GM12878 (cell line): ENCODE results near the gene CCDC169. TPM values are rescaled to one million over a fixed set of nuclear protein-coding genes. Genes with fewer than 3 reads are reported as not detected.

ENCODE experiments used
- ATAC-seq: fragments of 200-7000 bp; cut with Tn5 transposase; 3 replicates; pipeline ENCODE4 v1.9.1; 2020; ENCODE audit warnings: mild to moderate bottlenecking, moderate library complexity
- BruUV-seq: library from RNA; stranded (reverse); fragments of 400-500 nt; replicated peaks from 2 replicates; lab custom pipeline; 2021; lab: Mats Ljungman, UMichigan
- CTCF ChIA-PET: fragments of 300-600 bp; sonication (Branson Sonifier 250); formaldehyde crosslinking; extraction: SDS; loops from one replicate; lab custom pipeline; 2021; ENCODE audit warnings: inconsistent platforms; lab: Yijun Ruan, JAX
- POLR2A ChIA-PET: fragments of 350-600 bp; formaldehyde crosslinking; extraction: SDS; loops from one replicate; lab custom pipeline; 2021; ENCODE audit warnings: inconsistent platforms; lab: Charles Lee
- RAD21 ChIA-PET: fragments of 300-600 bp; sonication (Branson Sonifier 250); formaldehyde crosslinking; loops from one replicate; lab custom pipeline; 2023; ENCODE audit warnings: antibody characterized with exemption; ENCODE audit not compliant: unreplicated experiment; lab: Charles Lee
- SMC1A ChIA-PET: fragments of 300-600 bp; sonication (Branson Sonifier 250); formaldehyde crosslinking; loops from one replicate; lab custom pipeline; 2023; ENCODE audit not compliant: unreplicated experiment, uncharacterized antibody; lab: Charles Lee
- DNase-seq: peaks from one replicate; pipeline ENCODE4 v3.0.0-alpha.2; 2011; ENCODE audit warnings: low read depth, low spot score
- FAIRE-seq: peaks from 3 replicates; lab custom pipeline; 2011; peaks lifted over from hg19 to GRCh38; lab: Jason Lieb, UNC
- H2AFZ ChIP-seq: 2 replicates; pipeline ENCODE4 v1.6.0; 2011; ENCODE audit warnings: low read depth, low read length, control low read depth; ENCODE audit not compliant: control insufficient read depth
- H3K27ac ChIP-seq: 2 replicates; pipeline ENCODE4 v1.5.1; 2011; ENCODE audit warnings: control low read depth; ENCODE audit not compliant: control insufficient read depth, insufficient read depth
- H3K27me3 ChIP-seq, 2 experiments: replicated peaks in 1 of 2; 2 replicates each; pipeline versions ENCODE4 v1.6.0 to v1.6.1; 2011; ENCODE audit warnings: low read length in 1 of 2; ENCODE audit not compliant: control insufficient read depth in 2 of 2, insufficient read depth in 2 of 2
- H3K36me3 ChIP-seq, 2 experiments: 2 replicates each; pipeline ENCODE4 v1.5.1; 2011; ENCODE audit warnings: low read length in 1 of 2; ENCODE audit not compliant: control insufficient read depth in 2 of 2, insufficient read depth in 2 of 2
- H3K4me1 ChIP-seq: 2 replicates; pipeline ENCODE4 v1.6.1; 2011; ENCODE audit warnings: mild to moderate bottlenecking, low read length, moderate library complexity, mixed read lengths; ENCODE audit not compliant: control insufficient read depth, insufficient read depth
- H3K4me2 ChIP-seq: 2 replicates; pipeline ENCODE4 v1.6.0; 2011; ENCODE audit warnings: control low read depth; ENCODE audit not compliant: control insufficient read depth, insufficient read depth
- H3K4me3 ChIP-seq: fragments of 200-600 bp; sonication (generic); 2 replicates; pipeline ENCODE4 v1.5.1; 2016
- H3K79me2 ChIP-seq: 2 replicates; pipeline ENCODE4 v1.6.0; 2011; ENCODE audit warnings: low read length; ENCODE audit not compliant: control insufficient read depth, insufficient read depth
- H3K9ac ChIP-seq: 2 replicates; pipeline ENCODE4 v1.8.0; 2011; ENCODE audit warnings: low read length, control low read depth, mixed read lengths; ENCODE audit not compliant: control insufficient read depth, insufficient read depth
- H3K9me3 ChIP-seq: replicated peaks from 3 replicates; pipeline ENCODE4 v1.5.1; 2011; ENCODE audit warnings: mild to moderate bottlenecking, low read length; ENCODE audit not compliant: control insufficient read depth, insufficient read depth
- H4K20me1 ChIP-seq: 2 replicates; pipeline ENCODE4 v1.6.0; 2011; ENCODE audit not compliant: control insufficient read depth, insufficient read depth
- BCL11A ChIP-seq: IDR thresholded peaks from 2 replicates; pipeline ENCODE4 v1.6.1; 2011; ENCODE audit warnings: low read depth, low read length
- ESRRA ChIP-seq: IDR thresholded peaks from 2 replicates; pipeline ENCODE4 v1.6.1; 2012; ENCODE audit warnings: mild to moderate bottlenecking, low read length, improper control_type of control experiment
- NFXL1 ChIP-seq: fragments of 450-650 bp; IDR thresholded peaks from 2 replicates; pipeline ENCODE4 v1.6.1; 2017; ENCODE audit warnings: antibody characterized with exemption, mild to moderate bottlenecking, borderline replicate concordance
- RAD51 ChIP-seq: fragments of 450-650 bp; IDR thresholded peaks from 2 replicates; pipeline ENCODE4 v1.6.1; 2016; ENCODE audit warnings: moderate library complexity, mild to moderate bottlenecking, inconsistent platforms
- WGBS: methylation state at CpG from one replicate; pipeline ENCODE4 v1.1.6; 2016; ENCODE audit warnings: low lambda C conversion rate; ENCODE audit not compliant: insufficient replicate concordance, insufficient coverage; ENCODE audit errors: missing lambda C conversion rate; 5-methylcytosine and 5-hydroxymethylcytosine counted together
- in situ Hi-C: fragments of 300-500 bp; cut with MboI; formaldehyde crosslinking; loops from 9 replicates; pipeline ENCODE4 v1.14.3; 2018; ENCODE audit warnings: mixed read lengths
- intact Hi-C: fragments of 100-400 bp; cut with micrococcal nuclease; formaldehyde crosslinking; loops from one replicate; pipeline ENCODE4 v1.14.2; 2022; ENCODE audit not compliant: unreplicated experiment
- polyA plus RNA-seq, 11 experiments: library from polyadenylated mRNA; depleted of rRNA in 4 of 11; unstranded in 6 of 11; stranded (reverse) in 5 of 11; fragments of >200 nt; fragmentation: Nextera tagmentation in 4 of 11; fragmentation: Illumina TruSeq in 1 of 11; extraction: Ambion mirVana in 4 of 11; extraction: Trizol in 1 of 11; gene quantifications; 1 replicate in 1 of 11; 2 replicates in 10 of 11; pipeline versions ENCODE4 v1.2.1 to v1.2.3, GENCODE V29; 2011 to 2016; ENCODE audit warnings: inconsistent platforms in 2 of 11, missing spikeins in 2 of 11, low read depth in 1 of 11
- total RNA-seq, 4 experiments: library from RNA; depleted of rRNA in 3 of 4; stranded (reverse); fragments of >200 nt in 3 of 4; fragmentation: Illumina TruSeq in 1 of 4; extraction: Trizol in 1 of 4; gene quantifications; 2 replicates each; pipeline versions ENCODE4 v1.2.1 to v1.2.3, GENCODE V29; 2013 to 2021

CCDC169 gene
- total and polyA plus RNA-seq, 10 of the 15 experiments (the other 5 are each of a cell fraction or from before 2014, with no cell fraction given), result 0.13 to 1.4 (median 0.24) TPM; not detected in 4

DNA sequence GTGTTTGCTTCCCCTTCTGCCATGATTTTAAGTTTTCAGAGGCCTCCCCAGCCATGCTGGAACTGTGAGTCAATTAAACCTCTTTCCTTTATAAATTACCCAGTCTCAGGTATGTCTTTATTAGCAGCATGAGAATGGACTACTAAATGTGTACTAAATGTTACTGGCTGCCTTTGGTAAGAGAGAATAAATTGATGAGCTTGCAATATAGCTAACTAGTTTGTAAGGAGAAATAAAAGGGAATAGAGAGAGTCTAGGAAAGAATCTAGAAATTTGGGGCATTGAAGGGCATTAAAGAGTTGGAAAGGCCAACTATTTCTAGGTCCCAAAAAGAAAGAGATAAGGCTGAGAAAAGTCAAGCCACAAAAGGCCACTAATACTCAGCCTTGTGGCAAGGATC lies 77.7 kb downstream of the CCDC169 start:
- no peak for FAIRE-seq
- DNase-seq, result no peak
- in situ Hi-C loops, result no loop called here
- Histone ChIP-seq H3K36me3 (no peaks in the 10 kb centered on the region), H4K20me1 (no peaks in the 10 kb centered on the region), H3K4me3 (no peak overlapping the region), H3K79me2 (no peaks in the 10 kb centered on the region), H3K9me3 (no peaks in the 10 kb centered on the region), H3K4me2 (no peak overlapping the region), H3K9ac (no peak overlapping the region), H3K4me1 (no peaks in the 10 kb centered on the region), H3K27me3 (no peaks in the 10 kb centered on the region), H3K27ac (no peak overlapping the region), H2AFZ (no peak overlapping the region)
- CTCF ChIA-PET, result no interaction called here
- RAD21 ChIA-PET, result no interaction called here
- POLR2A ChIA-PET, result no interaction called here
- intact Hi-C loops, result no loop called here
- ATAC-seq, result no peak
- BruUV-seq, result no TSS peak
- SMC1A ChIA-PET, result no interaction called here
- no peak for TF ChIP-seq BCL11A

DNA sequence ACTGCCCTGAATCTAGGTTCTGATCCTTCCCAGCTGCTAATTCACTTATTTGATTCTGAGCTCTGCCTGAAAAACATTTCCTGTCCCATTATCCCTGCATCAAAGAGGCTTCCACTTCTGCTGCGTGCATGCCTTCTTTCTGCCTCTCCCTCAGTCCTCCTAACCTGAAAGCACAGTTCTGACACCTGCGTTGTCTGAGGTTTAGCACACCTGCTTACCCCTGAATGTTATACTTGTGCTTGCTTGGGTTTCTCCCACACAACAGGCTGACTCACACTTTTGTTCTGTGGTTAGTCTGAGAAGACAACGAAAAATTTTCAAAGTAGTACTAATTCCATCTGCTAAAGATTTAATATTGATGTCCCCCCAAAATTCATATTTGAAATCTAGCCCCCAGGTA lies 80.2 kb downstream of the CCDC169 start:
- in situ Hi-C loops (no loop called here), intact Hi-C loops (no loop called here)
- no peak overlapping the region for H3K4me2 ChIP-seq
- H3K9me3 ChIP-seq, result no peaks in the 10 kb centered on the region; the same call in 2 of the 3 replicates
- no peaks in the 10 kb centered on the region for H4K20me1 ChIP-seq
- H2AFZ ChIP-seq, result no peak overlapping the region
- no TSS peak for BruUV-seq
- ChIA-PET CTCF (interaction anchor here (1.6 kb wide), 1 partner anchor 58 kb away, joined by 3 read pairs; no protein-coding TSS in a partner anchor), POLR2A (no interaction called here), SMC1A (no interaction called here), RAD21 (no interaction called here)
- DNase-seq, result no peak
- H3K27ac ChIP-seq, result no peak overlapping the region
- TF ChIP-seq NFXL1 (no peak), ESRRA (no peak), RAD51 (no peak)
- FAIRE-seq, result no peak
- H3K36me3 ChIP-seq, result no peaks in the 10 kb centered on the region
- no peaks in the 10 kb centered on the region for H3K4me1 ChIP-seq
- 2% methylated on average over 3 of the region's 3 CpGs for WGBS
- H3K79me2 ChIP-seq, result no peaks in the 10 kb centered on the region
- H3K9ac ChIP-seq, result no peak overlapping the region
- no peak for ATAC-seq
- H3K4me3 ChIP-seq, result no peak overlapping the region
- no peaks in the 10 kb centered on the region for H3K27me3 ChIP-seq
